HG02970 (cell line): ENCODE results near the gene GRXCR1.

Source experiments
- ATAC-seq: cut with Tn5 transposase; IDR thresholded peaks from one replicate; pipeline ENCODE4 v1.9.1; 2021; ENCODE audit warnings: mild to moderate bottlenecking, moderate library complexity, moderate number of reproducible peaks; ENCODE audit not compliant: unreplicated experiment, low FRiP score

GRXCR1 gene

DNA sequence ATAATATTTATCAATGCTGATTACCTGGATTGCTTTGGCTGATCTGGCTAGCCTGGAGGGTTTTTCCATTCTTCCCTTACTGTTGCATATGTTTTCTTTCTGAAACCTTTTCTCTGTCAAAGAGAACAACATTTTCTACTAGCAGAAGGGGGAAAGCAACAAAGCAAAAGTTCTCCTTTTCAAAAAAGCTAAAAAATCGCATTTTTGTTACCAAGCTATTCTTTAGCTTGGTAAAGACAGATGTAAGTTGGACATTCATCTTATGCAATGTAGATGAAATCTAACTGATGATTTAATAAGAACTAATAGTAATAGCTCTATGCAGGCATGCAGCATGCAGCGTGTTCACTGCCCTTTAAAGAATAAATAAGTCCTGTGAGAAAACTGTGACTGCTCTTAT lies at the start of gene GRXCR1:
TSS of gene GRXCR1 (plus strand) at position 301 of the 400 bp plus-strand sequence. CDS start 554 bp downstream, outside the sequence.
- ATAC-seq = no peak

GRCh38 chr4:42843694-42844093 lies 48.8 kb upstream of the GRXCR1 start:
- no peak for ATAC-seq

DNA sequence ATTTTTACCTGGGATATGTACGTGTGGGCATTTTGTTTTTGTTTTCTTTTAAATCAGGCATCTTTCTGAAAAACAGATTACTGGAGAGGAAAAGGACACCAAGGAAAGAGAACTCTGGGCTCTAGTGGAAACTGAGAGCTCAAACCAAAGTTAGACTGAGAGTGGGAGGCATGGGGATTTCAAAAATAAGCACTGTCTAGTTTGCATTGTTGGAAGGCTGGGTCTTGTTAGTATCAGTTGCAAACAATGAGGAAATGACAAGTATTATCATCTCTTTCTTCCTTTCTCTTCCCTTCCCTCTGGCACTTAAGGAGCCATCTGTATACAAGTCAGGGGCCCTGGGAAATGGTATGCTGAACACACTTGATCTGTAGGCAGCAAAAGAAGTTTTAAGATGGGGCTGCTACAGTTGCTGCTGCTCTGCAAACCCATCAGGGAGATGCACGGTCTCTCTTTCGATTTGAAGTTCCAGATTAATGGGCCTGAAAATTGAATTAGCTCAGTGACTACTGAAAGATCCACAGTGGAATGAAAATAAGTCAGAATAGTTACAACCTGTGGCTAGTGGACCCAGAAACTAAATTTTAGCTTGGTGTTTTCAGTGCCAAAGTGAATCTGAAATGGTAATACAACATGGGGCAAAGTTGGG lies 48.0 kb upstream of the GRXCR1 start:
- no peak for ATAC-seq

GRCh38 chr4:42845586-42845985 lies 46.9 kb upstream of the GRXCR1 start:
- no peak for ATAC-seq

DNA sequence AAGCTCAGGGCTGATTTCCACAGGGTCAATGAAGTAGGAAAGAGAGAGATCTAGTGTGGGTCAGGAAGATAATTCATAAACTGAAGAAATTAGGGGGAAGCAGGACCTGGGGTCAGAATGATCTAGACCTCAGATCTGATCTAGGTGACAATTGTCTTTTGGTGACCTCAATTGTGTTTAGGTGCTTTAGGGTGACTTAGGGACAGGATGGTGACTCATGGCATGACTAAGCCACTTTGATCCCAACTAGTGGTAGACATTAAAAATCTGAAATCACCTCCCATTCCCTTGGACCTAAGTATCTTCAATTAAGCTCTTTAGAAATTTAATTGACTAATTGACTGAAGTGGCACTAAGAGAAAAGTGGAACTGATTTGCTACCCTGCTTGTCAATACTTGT lies 36.7 kb upstream of the GRXCR1 start:
- no peak for ATAC-seq

DNA sequence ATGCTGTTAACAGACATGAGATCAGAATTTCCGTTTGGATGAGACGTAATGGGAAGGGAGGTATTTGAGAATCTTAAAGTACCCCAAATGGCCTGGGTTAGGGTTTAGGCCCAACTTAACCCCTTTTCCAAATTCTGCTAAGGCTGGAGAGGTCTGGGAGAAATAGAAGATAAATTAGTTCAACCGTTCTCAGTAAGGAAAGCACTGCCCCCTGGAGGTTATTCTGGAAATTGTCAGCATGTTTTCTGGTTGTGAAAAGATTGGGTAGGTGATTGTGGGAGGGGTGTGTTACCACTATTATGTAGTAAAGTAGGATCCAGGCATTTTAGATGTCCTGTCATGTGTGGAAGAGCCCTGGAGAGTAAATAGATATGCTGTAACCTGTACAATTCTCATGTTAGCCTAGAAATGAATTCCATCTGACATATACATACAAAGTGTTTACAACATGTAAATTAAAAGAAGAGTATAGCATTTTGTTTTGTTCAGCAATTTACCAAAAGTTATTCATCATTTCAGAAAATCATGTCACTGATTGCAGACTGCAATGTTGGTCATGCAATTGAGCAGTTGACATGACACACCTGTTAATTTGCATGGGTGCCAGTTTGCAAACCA lies 26.8 kb upstream of the GRXCR1 start:
- ATAC-seq = peak; percentile 51

DNA sequence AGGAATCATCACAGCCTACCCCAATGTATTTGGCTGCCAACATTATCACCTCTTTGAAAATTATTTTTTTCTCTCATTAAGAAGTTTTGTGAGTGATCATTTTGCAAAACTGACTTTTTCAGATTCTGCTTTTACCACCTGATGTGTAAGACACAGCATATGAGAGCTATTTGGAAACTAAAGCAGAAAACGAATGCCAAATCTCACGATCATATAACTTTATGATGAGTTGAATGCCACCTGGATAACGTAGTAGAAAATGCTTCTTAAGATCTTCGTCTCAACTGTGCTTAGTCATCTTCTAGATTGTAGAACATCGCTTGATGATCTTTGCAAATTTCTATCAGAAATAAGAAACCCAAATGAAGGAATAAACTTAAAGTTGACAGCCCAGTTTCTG lies 21.3 kb upstream of the GRXCR1 start:
- ATAC-seq = no peak

- no peak for ATAC-seq
Measured at GRCh38 chr4:42871671-42872290, 20.7 kb upstream of the GRXCR1 start.

DNA sequence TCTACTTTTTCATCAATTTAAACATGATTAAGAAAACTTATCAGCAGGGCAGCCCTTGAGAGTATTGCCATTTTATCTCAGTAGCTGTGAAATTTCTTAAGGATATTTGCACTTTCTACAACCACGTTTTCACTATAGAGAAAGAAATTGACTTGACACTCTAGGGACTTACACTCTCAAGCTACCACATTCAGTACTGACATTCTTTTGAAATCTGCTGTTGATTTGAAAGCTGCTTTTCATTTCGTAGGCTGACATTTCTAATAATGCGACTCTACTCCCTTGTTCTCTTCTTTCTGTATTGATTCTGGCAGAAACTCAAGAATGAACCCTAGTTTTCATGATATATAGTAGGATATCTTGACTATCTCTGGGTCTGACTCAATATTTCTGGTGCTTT lies 13.7 kb upstream of the GRXCR1 start:
- no peak for ATAC-seq

DNA sequence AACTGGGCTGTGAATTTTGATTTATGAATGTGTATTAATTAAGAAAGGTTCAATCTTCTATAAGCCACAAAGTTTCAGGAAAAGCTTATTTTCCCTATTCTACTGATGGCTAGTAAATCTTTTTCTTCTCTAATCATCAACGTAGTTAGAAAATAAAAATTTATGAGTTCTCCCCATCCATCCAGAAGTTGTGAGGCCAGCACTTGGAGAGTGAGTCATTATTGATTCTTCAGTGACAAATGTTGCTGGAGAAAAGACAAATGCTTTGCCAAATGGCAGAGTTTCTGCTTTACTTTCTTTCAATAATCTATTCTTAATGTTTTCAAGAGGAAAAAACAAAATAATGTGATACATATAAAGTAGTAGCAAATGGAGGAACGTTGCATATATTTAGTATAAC lies 11.3 kb upstream of the GRXCR1 start:
- ATAC-seq = no peak

DNA sequence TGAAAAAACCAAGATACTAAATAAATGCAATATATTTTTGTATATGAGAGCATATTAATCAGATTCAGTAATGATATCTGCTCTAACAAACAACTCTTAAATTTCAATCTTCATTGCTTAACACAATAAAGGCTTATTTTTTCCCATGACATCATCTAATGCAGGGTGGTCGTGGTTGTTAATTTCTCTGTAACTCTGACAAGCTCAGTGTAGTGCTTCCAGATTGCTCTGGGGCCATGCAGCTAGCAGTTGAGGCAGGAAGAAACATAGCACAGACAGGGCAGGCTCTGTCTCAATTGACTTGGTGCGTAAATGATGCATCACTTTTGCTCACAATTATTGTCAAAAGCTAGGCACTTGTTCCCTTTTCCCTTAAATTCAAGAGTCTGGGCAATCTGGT lies 869 bp upstream of the GRXCR1 start:
- ATAC-seq = no peak

DNA sequence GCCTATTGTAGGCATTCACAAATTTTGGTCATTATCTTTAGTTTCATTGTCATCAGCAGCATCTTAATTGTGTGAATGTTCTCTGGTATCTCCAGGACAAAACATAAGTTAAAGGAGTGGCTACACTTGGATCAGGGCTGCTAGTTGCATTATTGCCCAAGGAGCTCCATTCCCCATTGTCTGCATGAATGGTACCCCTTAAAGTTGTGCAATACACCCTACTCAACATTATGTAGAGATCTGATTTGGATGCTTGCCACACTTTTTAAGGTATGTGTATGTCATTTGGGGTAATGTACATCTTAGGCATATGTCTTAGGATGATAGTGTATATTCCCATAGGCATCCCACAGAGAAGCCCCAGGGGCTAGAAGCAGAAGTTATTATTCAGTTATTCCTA lies 2.9 kb downstream of the GRXCR1 start:
- no peak for ATAC-seq

DNA sequence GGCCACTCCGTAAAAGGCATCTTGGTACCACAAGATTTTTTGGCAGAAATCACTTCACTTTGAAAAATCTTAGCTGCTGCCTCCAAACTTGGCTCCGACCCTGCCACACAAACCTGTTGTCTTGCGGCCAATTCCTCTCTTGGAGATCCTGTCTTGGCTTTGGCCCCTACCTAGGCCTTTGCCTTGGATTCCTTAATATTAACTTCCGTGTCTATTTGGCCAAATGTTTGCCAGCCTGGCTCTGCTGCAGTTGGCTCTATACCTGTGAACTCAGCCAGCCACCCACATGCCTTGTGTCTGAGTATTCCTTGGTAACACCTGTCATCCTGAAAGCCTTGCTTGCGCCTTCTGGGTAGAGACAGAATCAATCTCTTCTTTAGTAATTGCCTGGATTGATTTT lies 12.5 kb downstream of the GRXCR1 start:
- ATAC-seq = no peak

- ATAC-seq = no peak
Measured at GRCh38 chr4:42905591-42905990, 13.1 kb downstream of the GRXCR1 start.

- no peak for ATAC-seq
Measured at GRCh38 chr4:42906341-42906740, 13.8 kb downstream of the GRXCR1 start.

GRCh38 chr4:42906891-42907759 lies 14.6 kb downstream of the GRXCR1 start:
- ATAC-seq = no peak

DNA sequence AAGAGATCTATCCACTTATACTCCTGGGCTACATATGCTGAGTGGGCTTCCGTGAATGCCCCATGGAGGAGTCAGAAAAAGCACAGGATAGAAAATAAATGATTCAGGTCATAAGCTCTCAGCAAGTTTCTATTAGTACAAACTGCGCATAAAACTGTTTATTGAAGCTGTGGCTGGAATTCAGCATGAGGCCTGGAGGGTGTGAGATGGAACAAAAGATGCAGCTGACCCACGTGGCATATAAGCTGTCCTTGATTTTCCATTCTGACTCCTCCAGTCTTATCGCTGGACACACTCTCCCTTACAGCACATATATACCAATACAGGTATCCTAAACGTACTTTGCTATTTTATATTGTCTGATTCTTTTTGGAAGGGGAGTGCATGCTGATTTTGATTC lies 17.9 kb downstream of the GRXCR1 start:
- ATAC-seq = no peak

DNA sequence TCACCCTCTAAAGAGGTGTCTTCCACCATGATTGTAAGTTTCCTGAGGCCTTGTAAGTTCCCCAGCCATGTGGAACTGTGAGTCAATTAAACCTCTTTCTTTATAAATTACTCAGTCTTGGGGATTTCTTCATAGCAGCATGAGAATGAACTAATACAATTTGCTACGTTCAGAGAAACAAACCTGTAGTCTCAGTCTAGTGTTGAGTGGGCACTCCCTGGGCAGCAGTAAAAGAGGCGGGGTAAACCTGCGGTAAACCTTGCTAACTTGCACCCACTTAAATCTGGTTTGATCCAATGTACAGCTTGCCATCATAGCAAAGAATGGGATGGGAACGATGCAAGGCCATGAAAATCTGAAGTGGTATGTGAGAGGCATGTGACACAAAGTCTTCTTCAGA lies 22.4 kb downstream of the GRXCR1 start:
- ATAC-seq = no peak

DNA sequence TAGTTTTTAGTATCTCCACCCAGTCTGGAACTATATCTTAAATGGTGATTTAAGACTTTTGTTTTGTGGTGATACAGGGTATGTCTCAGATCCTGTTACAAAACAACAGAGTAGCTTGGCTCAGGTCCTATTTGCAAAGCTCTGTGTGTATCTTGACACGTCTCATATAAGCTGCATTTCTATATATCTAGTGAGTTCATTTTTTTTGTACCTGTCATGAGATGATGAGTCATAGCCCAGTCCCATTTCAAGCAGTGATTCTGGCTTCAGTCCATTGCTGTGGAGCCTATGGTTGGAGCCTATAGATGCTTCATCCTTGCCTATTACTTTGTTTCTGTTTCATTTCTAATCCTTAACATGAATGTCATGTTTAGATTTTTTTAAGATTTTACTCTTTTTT lies 23.0 kb downstream of the GRXCR1 start:
- ATAC-seq = no peak

DNA sequence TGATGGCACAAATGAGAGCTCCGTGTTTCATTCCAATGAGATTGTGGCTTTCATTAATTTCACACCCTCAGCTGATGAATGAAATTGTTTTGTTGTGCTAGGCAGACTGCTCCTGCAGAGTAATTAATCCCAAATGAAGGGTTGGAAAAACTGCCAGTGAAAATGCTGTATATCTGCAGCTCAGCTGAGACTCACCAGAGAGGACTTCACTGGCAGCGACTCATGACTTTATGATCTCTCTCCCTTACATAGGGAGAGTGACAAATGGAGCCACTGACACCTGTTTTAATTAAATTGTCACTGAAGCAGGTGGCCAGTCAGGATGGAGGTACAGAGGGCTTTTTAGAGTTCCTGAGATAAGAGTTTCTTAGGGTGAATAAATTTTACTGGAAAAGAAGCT lies 24.8 kb downstream of the GRXCR1 start:
- ATAC-seq = no peak

DNA sequence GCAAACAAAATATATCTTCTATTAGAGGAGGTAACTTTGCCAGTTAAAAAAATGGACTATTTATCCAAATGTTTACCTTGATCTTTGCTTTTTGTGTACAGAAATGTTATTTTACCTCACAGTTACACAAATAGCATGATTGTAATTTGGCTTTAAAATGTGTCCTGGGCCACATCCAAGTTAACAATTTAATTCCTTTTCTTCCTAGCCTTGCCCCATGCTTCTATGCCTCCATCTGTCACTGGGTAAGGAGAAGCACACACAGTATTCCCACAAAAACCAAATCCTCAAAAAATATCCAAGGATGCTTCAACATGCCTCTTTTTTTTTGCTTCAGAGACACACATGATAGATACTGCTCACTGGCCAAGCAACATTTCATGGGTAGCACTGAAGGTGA lies 30.9 kb downstream of the GRXCR1 start:
- ATAC-seq = no peak
